SJCRH30 (cell line): ENCODE measurements around the gene SIGLEC1. TPM values are rescaled to one million over a fixed set of nuclear protein-coding genes. Genes with fewer than 3 reads are reported as not detected.

Experiments
- total RNA-seq: library from RNA; depleted of rRNA; stranded (reverse); fragments of >200 nt; shearing (Covaris generic); gene quantifications from 2 replicates; pipeline ENCODE4 v1.2.3, GENCODE V29; 2014; rRNA removed

The SIGLEC1 gene
- total RNA-seq, 1 experiment from 2014 or later: 0.02 TPM

Other genes with a start within 250 kb of the SIGLEC1 start
- gene ATRN, start 241.6 kb downstream of the SIGLEC1 start, total RNA-seq: 27.0 and 27.9 TPM in 2 replicates
- gene GFRA4, start 49.2 kb downstream of the SIGLEC1 start, total RNA-seq: not detected in 2 replicates
- gene ADAM33, start 30.6 kb downstream of the SIGLEC1 start, total RNA-seq: not detected in 2 replicates
- gene HSPA12B, start 20.1 kb upstream of the SIGLEC1 start, total RNA-seq: not detected in 2 replicates
- 44.9 and 51.3 TPM in 2 replicates for gene ADISSP, start 55.2 kb upstream of the SIGLEC1 start, total RNA-seq
- 0.08 and 0.16 TPM in 2 replicates for gene SPEF1, start 68.8 kb upstream of the SIGLEC1 start, total RNA-seq
- 34.6 and 36.7 TPM in 2 replicates for gene CENPB, start 74.1 kb upstream of the SIGLEC1 start, total RNA-seq
- gene CDC25B, start 83.7 kb upstream of the SIGLEC1 start, total RNA-seq: 75.1 and 78.8 TPM in 2 replicates
- 8.9 and 9.4 TPM in 2 replicates for gene AP5S1, start 107.9 kb upstream of the SIGLEC1 start, total RNA-seq
- gene MAVS, start 134.2 kb upstream of the SIGLEC1 start, total RNA-seq: 26.4 and 28.9 TPM in 2 replicates
- 48.0 and 57.9 TPM in 2 replicates for gene PANK2, start 176.8 kb upstream of the SIGLEC1 start, total RNA-seq